HG03095 (cell line): Measurements from ENCODE around the gene HTR1D.

Source experiments
- ATAC-seq: cut with Tn5 transposase; IDR thresholded peaks from one replicate; pipeline ENCODE4 v1.9.1; 2021; ENCODE audit warnings: moderate library complexity; ENCODE audit not compliant: unreplicated experiment

HTR1D gene

GRCh38 chr1:23187637-23188036 is 29.7 kb downstream of the HTR1D start:
- ATAC-seq = no peak

DNA sequence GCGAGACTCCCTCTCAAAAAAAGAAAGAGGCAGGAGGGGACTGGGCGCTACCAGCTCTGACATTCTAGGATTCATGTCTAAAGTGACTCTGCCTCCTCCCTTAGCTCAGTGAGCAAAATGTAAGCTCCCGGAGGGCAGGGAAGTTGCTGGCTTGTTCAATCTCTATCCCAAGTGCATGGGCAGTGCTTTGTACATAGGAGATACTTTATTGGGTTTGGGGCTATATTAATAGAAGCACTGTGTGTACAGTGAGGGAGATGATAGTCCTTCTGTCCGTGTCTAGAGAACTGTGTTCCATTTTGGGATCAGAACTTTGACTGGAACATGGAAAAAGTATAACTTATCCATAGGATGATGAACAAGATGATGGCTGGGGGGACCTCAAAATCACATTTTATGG is 31.9 kb downstream of the HTR1D start:
- no peak for ATAC-seq

DNA sequence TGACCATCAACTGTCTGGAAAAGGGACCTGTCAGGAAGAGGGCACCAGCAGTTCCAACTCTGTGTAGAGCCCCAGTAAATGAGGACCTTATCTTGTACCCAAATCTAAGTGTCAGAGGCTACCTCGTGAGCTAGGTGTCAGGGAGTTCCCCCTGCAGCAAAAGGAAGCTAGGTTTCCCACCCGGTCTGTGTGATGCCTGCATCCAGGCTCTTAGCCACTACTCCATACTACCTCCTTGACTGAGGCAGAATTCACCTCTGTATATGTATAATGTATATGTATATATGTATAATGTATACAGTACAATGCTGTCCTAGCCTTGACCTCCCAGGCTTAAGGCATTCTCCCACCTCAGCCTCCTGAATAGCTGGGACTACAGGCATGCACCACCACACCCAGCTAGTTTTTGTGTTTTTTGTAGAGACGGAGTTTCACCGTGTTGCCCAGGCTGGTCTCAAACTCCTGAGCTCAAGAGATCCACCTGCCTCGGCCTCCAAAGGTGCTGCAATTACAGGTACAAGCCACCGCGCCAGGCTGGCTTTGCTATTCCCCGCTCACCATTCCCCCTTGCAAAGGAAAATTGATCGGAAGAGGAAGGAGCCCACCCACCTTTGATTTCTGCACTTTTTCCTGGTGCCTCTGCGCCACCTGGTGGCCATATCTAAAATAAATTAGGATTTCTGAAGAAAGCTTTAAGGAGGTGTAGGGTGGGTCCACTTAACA is 32.9 kb downstream of the HTR1D start:
- ATAC-seq = no peak

DNA sequence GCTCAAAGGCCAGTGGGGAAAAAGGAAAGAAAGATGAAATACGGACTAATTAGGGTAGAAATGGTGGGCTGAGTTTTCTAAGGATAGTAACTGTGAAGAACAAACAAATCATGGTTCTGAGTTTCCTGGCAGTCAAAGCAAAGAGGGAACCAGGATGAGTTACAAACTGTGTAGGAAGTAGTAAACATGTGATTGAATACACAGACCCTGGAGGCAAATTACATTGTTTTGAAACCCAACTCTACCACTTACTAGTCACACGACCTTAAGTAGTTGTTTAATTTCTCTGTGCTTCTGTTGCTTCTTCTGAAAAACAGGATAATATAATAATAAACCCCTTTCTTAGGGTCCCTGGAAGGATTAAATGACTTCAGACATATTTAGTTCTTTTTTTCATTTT is 37.4 kb downstream of the HTR1D start:
- no peak for ATAC-seq

DNA sequence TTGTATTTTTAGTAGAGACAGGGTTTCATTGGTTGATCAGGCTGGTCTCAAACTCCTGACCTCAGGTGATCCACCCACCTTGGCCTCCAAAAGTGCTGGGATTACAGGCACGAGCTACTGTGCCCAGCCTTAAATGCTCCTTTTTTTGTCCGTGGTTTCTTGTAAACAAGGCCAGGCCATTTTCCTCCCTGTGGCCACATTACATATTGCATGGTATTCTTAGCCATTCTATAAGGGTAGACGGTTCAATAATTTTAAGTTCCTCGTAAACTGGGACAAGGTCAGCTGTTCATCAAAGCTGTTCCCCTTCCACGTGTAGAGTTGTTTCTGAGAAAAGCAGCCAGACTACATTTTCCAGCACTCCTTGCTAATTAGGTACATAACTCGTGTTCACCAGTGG is 38.4 kb downstream of the HTR1D start:
- ATAC-seq = no peak

DNA sequence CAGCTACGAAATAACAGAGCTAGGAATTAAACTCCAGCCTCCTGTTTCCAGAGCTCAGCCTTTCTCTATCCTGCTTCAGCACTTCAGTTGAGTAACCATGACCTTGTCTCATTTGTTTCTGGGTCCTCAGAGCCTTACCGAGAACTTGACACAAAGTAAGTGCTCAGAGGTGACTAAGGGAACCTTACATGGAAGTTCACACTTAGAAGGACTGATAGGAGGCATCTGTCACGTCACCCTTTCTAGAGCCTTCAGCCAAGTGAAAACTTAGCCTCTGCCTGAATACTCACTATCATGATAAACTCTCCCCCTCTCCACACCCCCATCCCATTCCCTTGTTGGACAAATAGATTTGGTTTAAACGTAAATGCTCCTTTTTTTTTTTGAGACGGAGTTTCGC is 38.9 kb downstream of the HTR1D start:
- no peak for ATAC-seq

GRCh38 chr1:23177438-23178380 is 39.6 kb downstream of the HTR1D start:
- ATAC-seq = peak; percentile 64

- no peak for ATAC-seq
These were observed 40.3 kb downstream of the HTR1D start for GRCh38 chr1:23177031-23177430.

- ATAC-seq = no peak
These were observed 42.7 kb downstream of the HTR1D start for GRCh38 chr1:23174426-23175110.

GRCh38 chr1:23171181-23171755 is 46.0 kb downstream of the HTR1D start:
- ATAC-seq = no peak

DNA sequence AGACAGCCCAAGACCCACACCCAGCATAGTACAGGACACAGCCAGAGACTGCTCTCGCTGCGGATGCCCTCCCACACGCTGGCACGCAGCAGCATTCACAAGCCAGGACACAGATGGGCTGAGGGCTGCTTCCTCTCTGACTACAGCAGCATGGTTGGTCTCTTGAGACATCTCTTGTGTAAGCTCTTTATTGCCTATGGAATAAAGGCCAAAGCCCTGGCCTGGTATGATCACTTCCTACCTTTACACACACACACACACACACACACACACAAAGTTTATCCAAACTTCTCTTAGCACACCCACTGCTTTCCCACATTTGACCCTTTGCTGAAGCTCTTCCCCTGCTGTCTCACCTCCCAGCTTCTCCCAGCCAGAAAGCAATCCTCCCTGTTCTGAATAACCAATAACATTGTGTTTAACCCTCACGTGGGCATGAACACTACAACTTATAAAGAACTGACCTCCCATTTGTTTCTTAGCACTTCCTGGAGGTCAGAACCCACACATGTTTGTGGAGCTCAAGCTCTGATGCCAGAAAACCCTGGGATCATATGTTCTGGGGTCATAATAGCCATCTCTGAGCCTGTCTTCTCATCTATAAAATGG is 47.5 kb downstream of the HTR1D start:
- no peak for ATAC-seq

DNA sequence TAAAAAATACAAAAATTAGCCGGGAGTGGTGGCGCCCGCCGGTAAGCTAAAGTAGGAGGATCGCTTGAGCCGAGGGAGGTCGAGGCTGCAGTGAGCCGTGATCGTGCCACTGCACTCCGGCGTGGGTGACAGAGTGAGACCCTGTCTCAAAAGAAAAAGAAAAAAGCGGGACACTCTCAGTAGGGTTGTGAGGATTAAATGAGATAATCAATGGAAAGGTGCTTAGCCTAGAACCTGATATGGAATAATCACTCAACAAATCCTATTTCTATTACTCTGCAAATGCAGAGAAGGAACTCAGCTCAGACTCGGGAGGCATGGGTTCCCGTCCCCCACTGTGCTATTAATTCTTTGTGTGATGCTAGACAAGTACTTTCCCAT is 48.1 kb downstream of the HTR1D start:
- ATAC-seq = no peak

GRCh38 chr1:23168445-23169194 is 48.7 kb downstream of the HTR1D start, which contains the start of gene LUZP1:
TSS of gene LUZP1 (minus strand) at chr1:23168856.
- ATAC-seq = peak; percentile 72

DNA sequence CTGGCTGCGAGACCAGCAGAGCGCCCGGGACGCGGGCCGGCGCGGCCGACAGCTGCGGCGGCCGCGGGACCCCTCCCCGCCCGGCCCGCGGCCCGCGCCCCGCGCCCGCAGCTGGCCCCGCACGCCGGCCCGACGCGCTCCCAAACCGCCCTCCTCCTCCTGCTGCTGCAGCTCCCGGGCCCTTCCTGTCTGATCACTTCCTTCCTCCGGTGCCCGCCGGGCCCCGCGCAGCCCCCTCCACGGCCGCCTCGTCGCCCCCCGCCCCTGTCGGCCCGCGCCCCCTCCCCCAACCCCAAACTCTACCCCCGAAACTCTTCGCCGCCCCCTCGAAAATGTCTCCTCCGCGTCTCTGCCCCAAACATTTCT is 49.2 kb downstream of the HTR1D start:
- ATAC-seq = no peak

DNA sequence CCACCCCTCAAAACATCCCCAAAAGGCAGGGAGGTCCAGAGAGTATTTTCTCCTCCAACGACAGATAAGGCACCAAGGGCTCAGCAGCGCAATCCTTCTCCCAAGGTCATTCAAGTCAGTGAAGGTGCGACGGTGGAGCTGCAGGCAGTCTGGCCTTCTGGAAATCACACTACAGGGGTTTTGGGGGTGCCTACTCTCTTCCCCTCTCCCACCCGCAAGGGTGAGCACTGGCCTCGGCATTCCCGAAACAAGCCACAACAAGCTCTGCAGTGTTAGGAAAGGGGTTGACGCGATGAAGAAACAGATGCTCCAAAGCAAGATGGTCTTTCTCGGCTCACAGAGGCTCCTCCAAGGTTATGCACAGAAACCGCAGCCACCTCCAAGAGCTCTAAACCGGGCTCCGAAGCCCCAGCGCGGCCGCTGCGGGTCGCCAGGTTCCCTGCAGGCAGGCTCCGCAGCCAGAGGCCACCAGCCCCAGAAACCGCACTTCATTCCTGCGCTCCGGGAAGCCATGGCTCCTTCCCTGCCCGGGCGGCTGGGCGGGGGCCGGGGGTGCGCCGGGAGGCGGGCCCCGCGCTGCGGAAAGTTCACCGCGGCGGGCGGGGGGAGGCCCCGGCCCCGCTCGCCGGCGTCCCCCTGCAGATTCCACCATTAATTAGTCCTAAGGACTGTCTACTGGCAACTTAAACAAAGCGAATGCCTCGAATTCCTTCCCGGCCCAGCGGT is 49.8 kb downstream of the HTR1D start:
- ATAC-seq = no peak

GRCh38 chr1:23166854-23167253 is 50.4 kb downstream of the HTR1D start:
- no peak for ATAC-seq

DNA sequence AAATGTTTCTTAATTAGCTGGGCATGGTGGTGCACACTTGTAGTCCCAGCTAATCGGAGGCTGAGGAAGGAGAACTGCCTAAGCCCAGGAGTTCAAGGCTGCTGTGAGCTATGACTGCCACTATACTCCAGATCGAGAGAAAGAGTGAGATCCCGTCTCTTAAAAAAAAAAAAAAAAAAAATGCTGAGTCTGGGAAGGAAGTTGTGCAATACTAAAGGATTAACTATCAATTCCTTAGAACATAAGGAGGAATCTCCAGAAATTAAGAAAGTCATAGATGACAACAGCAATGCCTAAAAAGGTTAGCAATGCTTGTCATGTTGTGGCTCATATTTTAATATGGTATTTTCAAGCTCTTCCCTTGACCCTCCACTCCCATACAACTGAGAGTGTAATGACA is 53.9 kb downstream of the HTR1D start:
- ATAC-seq = no peak

GRCh38 chr1:23159963-23160877 is 57.1 kb downstream of the HTR1D start:
- ATAC-seq = no peak
